ENCODE results near the gene RSPO3.
"Not testable (repeated sequence)": the region's sequence is repeated elsewhere in the genome, so short reads cannot be mapped to it uniquely, and the experiment has no call there.

Gene RSPO3

GRCh38 chr6:127205036-127205435, 86.6 kb downstream of the RSPO3 start:
- no peak overlapping the region for H3K4me3 ChIP-seq (ENCODE audit: low read depth, low read length)
- no peak for DNase-seq (ENCODE audit: low read depth)
- TF ChIP-seq, protein P1, sequence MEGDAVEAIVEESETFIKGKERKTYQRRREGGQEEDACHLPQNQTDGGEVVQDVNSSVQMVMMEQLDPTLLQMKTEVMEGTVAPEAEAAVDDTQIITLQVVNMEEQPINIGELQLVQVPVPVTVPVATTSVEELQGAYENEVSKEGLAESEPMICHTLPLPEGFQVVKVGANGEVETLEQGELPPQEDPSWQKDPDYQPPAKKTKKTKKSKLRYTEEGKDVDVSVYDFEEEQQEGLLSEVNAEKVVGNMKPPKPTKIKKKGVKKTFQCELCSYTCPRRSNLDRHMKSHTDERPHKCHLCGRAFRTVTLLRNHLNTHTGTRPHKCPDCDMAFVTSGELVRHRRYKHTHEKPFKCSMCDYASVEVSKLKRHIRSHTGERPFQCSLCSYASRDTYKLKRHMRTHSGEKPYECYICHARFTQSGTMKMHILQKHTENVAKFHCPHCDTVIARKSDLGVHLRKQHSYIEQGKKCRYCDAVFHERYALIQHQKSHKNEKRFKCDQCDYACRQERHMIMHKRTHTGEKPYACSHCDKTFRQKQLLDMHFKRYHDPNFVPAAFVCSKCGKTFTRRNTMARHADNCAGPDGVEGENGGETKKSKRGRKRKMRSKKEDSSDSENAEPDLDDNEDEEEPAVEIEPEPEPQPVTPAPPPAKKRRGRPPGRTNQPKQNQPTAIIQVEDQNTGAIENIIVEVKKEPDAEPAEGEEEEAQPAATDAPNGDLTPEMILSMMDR (IDR thresholded peaks at IDR 0.05; ENCODE audit: low read depth, low read length, missing control alignments): no peak

DNA sequence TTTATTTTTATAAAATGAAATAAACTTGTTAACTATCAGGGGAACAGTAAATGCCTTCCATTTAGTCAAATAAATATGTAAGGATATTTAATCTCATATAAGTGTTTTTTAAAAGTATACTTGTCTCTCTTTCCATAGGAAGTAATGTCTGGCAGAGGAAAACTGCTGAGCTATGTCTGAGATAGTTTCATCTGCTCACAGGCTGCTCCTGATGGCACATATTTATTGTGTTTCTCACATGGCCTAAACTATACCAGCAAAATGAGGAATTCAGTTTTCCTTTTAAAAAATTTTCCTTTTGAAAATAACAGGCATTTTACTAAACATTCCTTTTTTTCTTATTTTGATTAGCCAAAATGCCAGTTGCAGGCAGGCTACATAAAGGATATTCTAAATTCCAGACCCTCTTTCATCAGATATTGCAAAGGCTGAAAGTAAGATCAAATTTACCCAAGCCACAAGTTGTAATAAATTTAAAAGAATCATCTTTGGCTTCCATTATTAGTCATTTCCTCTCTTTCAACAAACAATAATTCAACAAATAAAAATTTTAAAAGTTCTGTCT, 88.1 kb downstream of the RSPO3 start:
- TF ChIP-seq, protein P1 (IDR thresholded peaks at IDR 0.05; ENCODE audit: low read depth, low read length, missing control alignments): no peak
- no peak for DNase-seq (ENCODE audit: low read depth)
- H3K4me3 ChIP-seq (ENCODE audit: low read depth, low read length): no peak overlapping the region

DNA sequence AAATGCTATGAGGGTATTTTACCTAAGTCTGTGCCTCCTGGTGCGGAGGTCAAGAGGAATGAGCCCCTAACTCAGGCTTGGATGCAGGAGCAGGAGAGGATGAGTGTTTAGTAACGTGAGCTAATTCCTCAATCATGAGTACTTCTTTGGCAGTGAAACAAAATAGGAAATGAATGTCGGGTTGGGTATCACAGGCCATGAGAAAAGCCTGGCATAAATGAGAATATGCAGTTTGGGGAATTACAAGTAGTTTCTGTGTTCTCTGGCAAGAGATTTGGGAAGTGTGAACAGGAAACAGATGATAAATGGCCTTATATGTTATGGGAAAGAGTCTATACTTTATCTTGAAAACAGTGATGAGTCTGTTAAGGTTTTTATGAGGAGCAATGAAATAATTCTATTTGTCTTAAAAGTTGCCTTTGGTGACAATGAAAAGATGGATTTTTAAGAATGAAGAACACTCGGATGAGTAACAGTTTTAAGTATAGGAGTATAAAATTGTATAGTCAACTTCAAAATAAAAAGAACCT, 89.2 kb downstream of the RSPO3 start:
- TF ChIP-seq, protein P1 (IDR thresholded peaks at IDR 0.05; ENCODE audit: low read depth, low read length, missing control alignments): no peak
- DNase-seq (ENCODE audit: low read depth): no peak

DNA sequence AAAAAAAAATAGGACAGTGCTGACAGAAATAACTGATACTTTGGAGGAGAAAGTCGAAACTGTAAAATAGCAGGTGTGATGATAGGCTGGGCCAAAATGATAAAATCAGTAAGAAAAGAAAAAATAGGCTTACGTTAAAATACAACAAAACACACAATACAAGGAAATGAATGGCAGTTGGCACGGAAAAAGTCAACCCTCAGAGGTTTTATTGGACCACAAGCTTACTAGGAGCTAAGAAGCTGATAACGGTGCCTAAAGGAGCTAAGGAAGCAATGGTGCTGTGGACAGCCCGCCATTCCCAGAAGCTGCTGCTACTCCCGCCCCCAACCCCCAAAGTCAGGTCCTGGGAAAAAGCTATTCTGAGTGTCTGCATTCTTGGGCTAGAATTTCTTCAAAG, 92.3 kb downstream of the RSPO3 start:
- TF ChIP-seq, protein P1 (IDR thresholded peaks at IDR 0.05; ENCODE audit: low read depth, low read length, missing control alignments): no peak
- no peak for DNase-seq (ENCODE audit: low read depth)
- no peak overlapping the region for H3K4me3 ChIP-seq (ENCODE audit: low read depth, low read length)

More for the DNA sequence above, 89.2 kb downstream of the RSPO3 start:
- no peak overlapping the region for H3K4me3 ChIP-seq (ENCODE audit: low read depth, low read length)

- H3K4me3 ChIP-seq (ENCODE audit: low read depth, low read length): no peak overlapping the region
- TF ChIP-seq, protein P1 (IDR thresholded peaks at IDR 0.05; ENCODE audit: low read depth, low read length, missing control alignments): no peak
- DNase-seq (ENCODE audit: low read depth): no peak
Observed at GRCh38 chr6:127212376-127212775, 93.9 kb downstream of the RSPO3 start.

GRCh38 chr6:127214032-127214431, 95.6 kb downstream of the RSPO3 start:
- not testable (repeated sequence) for H3K4me3 ChIP-seq (ENCODE audit: low read depth, low read length); DNase-seq (ENCODE audit: low read depth)

DNA sequence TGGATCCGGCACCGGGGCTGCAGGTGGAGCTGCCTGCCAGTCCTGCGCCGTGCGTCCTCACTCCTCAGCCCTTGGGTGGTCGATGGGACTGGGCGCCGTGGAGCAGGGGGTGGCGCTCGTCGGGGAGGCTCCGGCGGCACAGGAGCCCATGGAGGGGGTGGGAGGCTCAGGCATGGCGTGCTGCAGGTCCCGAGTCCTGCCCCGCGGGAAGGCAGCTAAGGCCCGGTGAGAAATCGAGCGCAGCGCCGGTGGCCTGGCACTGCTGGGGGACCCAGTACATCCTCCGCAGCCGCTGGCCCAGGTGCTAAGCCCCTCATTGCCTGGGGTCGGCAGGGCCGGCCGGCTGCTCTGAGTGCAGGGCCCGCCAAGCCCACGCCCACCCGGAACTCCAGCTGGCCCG, 96.1 kb downstream of the RSPO3 start:
- not testable (repeated sequence) for H3K4me3 ChIP-seq (ENCODE audit: low read depth, low read length); DNase-seq (ENCODE audit: low read depth)

DNA sequence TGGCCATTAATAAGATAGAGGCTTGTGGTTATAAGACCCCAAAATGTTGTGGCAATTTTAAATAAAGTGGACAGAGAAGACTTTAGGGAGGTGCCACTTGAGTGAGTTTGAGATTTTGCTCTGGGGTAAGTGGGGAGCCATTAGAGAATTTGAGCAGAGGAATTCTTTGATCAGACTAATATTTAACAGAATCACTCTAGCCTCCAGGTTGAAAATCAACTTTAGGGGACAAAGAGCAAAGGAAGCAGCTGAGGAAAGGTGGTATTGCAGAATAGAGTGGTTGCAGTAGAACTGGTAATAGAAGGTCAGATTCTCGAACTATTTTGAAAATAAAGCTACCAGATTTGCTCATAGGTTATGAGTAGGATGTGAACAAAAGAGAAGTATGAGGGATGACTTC, 97.5 kb downstream of the RSPO3 start:
- no peak for DNase-seq (ENCODE audit: low read depth)
- TF ChIP-seq, protein P1 (IDR thresholded peaks at IDR 0.05; ENCODE audit: low read depth, low read length, missing control alignments): no peak

More for the DNA sequence above, 97.5 kb downstream of the RSPO3 start:
- H3K4me3 ChIP-seq (ENCODE audit: low read depth, low read length): no peak overlapping the region

Data from GM12864 (cell line).